GM10248 (cell line): ENCODE measurements around the gene PHLPP1.

ENCODE experiments used
- CTCF ChIA-PET: fragments of 300-600 bp; sonication (Branson Sonifier 250); formaldehyde crosslinking; extraction: SDS; loops from one replicate; lab custom pipeline; 2021; ENCODE audit warnings: antibody characterized with exemption; lab: Yijun Ruan, JAX
- POLR2A ChIA-PET: fragments of 350-650 bp; sonication (Branson Sonifier 250); formaldehyde crosslinking; extraction: SDS; loops from one replicate; lab custom pipeline; 2020; ENCODE audit warnings: antibody characterized with exemption; lab: Yijun Ruan, JAX
- DNase-seq: peaks from one replicate; pipeline ENCODE4 v3.0.0; 2012; ENCODE audit errors: extremely low spot score
- CTCF ChIP-seq: IDR thresholded peaks from 2 replicates; pipeline ENCODE4 v1.5.1; 2012; ENCODE audit warnings: mild to moderate bottlenecking, low read depth; ENCODE audit errors: extremely low read depth, missing control alignments, control extremely low read depth

The PHLPP1 gene

GRCh38 chr18:62848946-62849345 lies 133.6 kb downstream of the PHLPP1 start:
- no peak for DNase-seq
- no peak for TF ChIP-seq CTCF
- CTCF ChIA-PET = no interaction called here
- POLR2A ChIA-PET = no interaction called here

- POLR2A ChIA-PET = no interaction called here
- DNase-seq = no peak
- CTCF ChIA-PET = interaction anchor here (0.8 to 1.5 kb wide), 4 partner anchors 9 to 107 kb away, joined by 3 to 4 read pairs (median 3); no protein-coding TSS in a partner anchor
- no peak for TF ChIP-seq CTCF
Measured at GRCh38 chr18:62850619-62851306, 135.4 kb downstream of the PHLPP1 start.

GRCh38 chr18:62852851-62853250 lies 137.5 kb downstream of the PHLPP1 start:
- ChIA-PET POLR2A (no interaction called here), CTCF (interaction anchor here (1.1 kb wide), 1 partner anchor 12 kb away, joined by 3 read pairs; no protein-coding TSS in a partner anchor)
- no peak for DNase-seq
- TF ChIP-seq CTCF = no peak

GRCh38 chr18:62856294-62856693 lies 141.0 kb downstream of the PHLPP1 start:
- ChIA-PET POLR2A (no interaction called here), CTCF (interaction anchor here (1.2 kb wide), 2 partner anchors 28 to 99 kb away, joined by 3 read pairs; no protein-coding TSS in a partner anchor)
- TF ChIP-seq CTCF = no peak
- no peak for DNase-seq

GRCh38 chr18:62857263-62857976 lies 142.1 kb downstream of the PHLPP1 start:
- no peak for DNase-seq
- ChIA-PET POLR2A (no interaction called here), CTCF (interaction anchor here (1.2 kb wide), 1 partner anchor 98 kb away, joined by 3 read pairs; no protein-coding TSS in a partner anchor)
- no peak for TF ChIP-seq CTCF

- no peak for DNase-seq
- ChIA-PET POLR2A (no interaction called here), CTCF (interaction anchor here (1.0 kb wide), 2 partner anchors 9 to 274 kb away, joined by 3 to 4 read pairs; no protein-coding TSS in a partner anchor)
- no peak for TF ChIP-seq CTCF
Measured at GRCh38 chr18:62860062-62860461, 144.7 kb downstream of the PHLPP1 start.
